ENCODE measurements around the gene STX1B. TPM values are rescaled to one million over a fixed set of nuclear protein-coding genes. Genes with fewer than 3 reads are reported as not detected.

Gene STX1B
- polyA plus RNA-seq, 4 donors = 0.73 to 3.0 (median 1.8) TPM

- no peak for DNase-seq (ENCODE audit: low read depth in 4 of 4, low spot score in 2 of 4)
Observed at GRCh38 chr16:30980434-30980833, 30.0 kb downstream of the STX1B start.

GRCh38 chr16:30980023-30980371, 30.4 kb downstream of the STX1B start:
- no peak for DNase-seq (ENCODE audit: low read depth in 4 of 4, low spot score in 2 of 4)

DNA sequence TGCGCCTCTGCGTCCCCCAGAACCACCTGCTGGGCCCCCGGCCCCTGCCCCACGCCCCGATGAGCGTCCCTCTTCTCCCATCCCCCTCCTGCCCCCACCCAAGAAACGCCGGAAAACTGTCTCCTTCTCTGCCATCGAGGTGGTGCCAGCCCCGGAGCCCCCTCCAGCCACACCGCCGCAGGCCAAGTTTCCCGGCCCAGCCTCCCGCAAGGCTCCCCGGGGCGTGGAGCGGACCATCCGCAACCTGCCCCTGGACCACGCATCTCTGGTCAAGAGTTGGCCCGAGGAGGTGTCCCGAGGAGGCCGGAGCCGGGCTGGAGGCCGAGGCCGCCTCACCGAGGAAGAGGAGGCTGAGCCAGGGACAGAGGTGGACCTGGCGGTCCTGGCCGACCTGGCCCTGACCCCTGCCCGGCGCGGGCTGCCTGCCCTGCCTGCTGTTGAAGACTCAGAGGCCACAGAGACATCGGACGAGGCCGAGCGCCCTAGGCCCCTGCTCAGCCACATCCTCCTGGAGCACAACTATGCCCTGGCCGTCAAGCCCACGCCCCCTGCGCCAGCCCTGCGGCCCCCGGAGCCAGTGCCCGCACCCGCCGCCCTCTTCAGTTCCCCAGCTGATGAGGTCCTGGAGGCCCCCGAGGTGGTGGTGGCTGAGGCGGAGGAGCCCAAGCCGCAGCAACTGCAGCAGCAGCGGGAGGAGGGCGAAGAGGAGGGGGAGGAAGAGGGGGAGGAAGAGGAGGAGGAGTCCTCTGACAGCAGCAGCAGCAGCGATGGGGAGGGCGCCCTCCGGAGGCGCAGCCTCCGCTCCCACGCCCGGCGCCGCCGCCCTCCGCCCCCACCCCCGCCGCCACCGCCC, 31.0 kb downstream of the STX1B start:
- DNase-seq (ENCODE audit: low read depth in 4 of 4, low spot score in 2 of 4) = no peak

- DNase-seq (ENCODE audit: low read depth in 4 of 4, low spot score in 2 of 4) = no peak
Observed at GRCh38 chr16:30977502-30977901, 32.9 kb downstream of the STX1B start.

- DNase-seq (ENCODE audit: low read depth in 4 of 4, low spot score in 2 of 4) = no peak
Observed at GRCh38 chr16:30976486-30976885, 34.0 kb downstream of the STX1B start.

GRCh38 chr16:30974348-30974747, 36.1 kb downstream of the STX1B start:
- DNase-seq (ENCODE audit: low read depth in 4 of 4, low spot score in 2 of 4) = no peak

DNA sequence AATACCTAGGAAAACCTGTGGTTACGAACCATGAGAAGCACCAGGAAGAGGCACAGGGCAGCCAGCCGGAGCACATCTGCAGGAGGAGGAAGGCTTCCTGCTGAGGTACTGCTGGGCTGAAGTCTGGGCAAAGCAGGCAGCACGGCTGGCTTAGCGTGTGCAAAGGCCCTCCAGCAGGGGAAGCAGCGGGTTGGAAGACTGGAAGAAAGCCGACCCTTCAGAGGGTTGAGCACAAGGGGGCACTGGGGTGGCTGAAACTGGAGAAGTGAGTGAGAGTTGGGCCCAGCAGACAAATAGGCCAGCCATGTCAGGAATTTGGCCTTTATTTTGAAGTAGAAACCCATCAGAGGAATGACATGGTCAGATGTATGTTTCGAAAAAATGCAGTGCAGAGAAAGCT, 37.6 kb downstream of the STX1B start:
- DNase-seq (ENCODE audit: low read depth in 4 of 4, low spot score in 2 of 4) = no peak

GRCh38 chr16:30971298-30971697, 39.1 kb downstream of the STX1B start:
- DNase-seq (ENCODE audit: low read depth in 4 of 4, low spot score in 2 of 4) = no peak

DNA sequence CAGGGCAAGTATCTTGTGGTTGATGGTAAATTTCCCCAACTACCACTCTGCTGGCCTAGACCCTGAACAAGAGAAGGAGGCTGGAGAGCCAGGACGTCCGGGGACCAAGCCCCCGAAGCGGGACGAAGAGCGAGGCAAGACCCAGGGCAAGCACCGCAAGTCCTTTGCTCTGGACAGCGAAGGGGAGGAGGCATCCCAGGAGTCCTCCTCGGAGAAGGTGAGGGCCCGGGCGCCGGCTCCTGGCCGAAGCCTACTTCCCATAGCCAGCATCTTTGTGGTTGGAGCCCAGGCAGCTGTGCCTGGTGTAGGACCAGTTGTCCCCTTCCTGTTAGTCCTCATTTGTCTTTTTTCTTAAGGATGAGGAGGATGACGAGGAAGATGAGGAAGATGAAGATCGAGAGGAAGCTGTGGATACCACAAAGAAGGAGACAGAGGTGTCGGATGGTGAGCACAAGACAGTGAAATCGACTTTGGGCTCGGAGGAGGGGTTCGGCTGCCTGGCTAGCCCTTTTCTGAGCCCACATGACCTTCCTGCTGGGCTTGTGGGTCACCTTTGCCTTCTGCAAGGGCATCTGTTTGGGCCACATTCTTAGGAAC, 41.1 kb downstream of the STX1B start:
- no peak for DNase-seq (ENCODE audit: low read depth in 4 of 4, low spot score in 2 of 4)

DNA sequence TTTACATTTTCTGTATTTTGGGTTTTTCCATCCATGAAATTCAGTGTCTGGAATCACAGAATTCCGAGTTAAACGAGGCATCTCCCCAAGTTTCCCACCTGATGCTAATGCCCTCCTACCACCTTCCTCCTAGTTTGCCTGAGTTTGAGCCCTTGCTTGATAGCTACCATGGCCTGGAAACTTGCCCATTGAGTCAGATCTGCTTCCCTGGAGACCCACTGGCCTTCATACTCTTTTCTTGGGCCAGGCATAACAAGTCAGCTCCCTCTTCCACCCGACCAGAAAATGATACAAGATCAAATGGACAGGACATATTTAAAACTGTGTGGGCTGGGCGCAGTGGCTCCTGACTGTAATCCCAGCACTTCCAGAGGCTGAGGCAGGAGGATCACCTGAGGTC, 42.6 kb downstream of the STX1B start:
- DNase-seq (ENCODE audit: low read depth in 4 of 4, low spot score in 2 of 4) = no peak

DNA sequence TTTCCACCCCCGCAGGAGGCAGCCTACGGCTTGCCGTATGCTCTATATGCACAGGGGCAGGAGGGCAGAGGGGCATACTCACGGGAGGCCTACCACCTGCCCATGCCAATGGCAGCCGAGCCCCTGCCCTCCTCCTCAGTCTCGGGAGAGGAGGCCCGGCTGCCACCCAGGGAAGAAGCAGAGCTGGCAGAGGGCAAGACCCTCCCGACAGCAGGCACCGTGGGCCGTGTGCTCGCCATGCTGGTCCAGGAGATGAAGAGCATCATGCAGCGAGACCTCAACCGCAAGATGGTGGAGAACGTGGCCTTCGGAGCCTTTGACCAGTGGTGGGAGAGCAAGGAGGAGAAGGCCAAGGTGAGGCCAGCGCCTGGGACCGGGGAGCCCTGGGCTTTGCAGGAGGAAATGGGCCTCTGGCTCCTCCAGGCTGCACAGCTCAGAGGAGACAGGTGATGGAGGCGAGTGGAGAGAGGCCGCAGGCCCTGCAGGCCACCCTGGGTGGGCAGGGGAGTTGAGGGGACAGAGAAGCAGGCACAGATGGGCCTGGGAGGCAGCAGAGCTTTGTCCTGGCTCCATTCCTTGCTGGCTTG, 44.3 kb downstream of the STX1B start:
- no peak for DNase-seq (ENCODE audit: low read depth in 4 of 4, low spot score in 2 of 4)

DNA sequence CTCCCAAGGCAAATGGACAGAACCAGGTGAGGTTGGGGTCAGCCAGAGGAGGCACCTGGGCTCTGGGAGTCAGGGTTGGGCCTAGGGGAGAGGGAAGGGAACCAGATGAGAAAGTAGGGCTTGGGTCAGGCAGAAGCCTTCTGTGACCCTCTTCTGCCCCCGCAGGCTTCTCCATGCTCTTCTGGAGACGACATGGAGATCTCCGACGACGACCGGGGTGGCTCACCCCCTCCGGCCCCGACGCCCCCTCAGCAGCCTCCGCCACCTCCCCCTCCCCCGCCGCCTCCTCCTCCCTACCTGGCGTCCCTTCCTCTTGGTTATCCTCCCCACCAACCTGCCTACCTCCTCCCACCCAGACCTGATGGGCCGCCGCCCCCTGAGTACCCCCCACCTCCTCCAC, 45.0 kb downstream of the STX1B start:
- no peak for DNase-seq (ENCODE audit: low read depth in 4 of 4, low spot score in 2 of 4)

GRCh38 chr16:30964574-30965226, 45.7 kb downstream of the STX1B start:
- DNase-seq (ENCODE audit: low read depth in 4 of 4, low spot score in 2 of 4) = no peak

GRCh38 chr16:30963925-30964511, 46.4 kb downstream of the STX1B start:
- no peak for DNase-seq (ENCODE audit: low read depth in 4 of 4, low spot score in 2 of 4)

DNA sequence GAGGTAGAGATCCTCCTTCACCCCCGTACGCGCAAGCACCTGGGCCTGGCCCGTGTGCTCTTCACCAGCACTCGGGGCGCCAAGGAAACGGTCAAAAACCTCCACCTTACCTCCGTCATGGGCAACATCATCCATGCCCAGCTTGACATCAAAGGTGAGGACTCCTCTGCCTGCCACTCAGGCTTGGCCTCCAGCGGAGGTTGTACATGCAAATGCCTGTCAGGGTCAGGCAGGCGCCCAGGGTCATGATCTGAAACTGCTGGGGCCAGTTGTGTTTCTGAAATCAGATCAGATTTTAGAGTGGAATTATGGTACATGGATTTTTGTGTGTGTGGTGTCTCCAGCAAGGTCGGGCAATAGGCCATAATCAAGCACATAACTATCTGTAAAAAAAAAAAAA, 49.1 kb downstream of the STX1B start:
- no peak for DNase-seq (ENCODE audit: low read depth in 4 of 4, low spot score in 2 of 4)

- no peak for DNase-seq (ENCODE audit: low read depth in 4 of 4, low spot score in 2 of 4)
Observed at GRCh38 chr16:30958175-30959079, 52.0 kb downstream of the STX1B start.

GRCh38 chr16:30957456-30958174, 52.8 kb downstream of the STX1B start, which contains the start of gene SETD1A:
TSS of gene SETD1A (plus strand) at chr16:30957754. CDS start at chr16:30958732, 978 bp downstream.
- peak; percentile 90 to 96 (median 93) for DNase-seq (ENCODE audit: low read depth in 4 of 4, low spot score in 2 of 4)

- DNase-seq (ENCODE audit: low read depth in 4 of 4, low spot score in 2 of 4) = peak in 1 of 4 donors; percentile 79
Observed at GRCh38 chr16:30956601-30957455, 53.6 kb downstream of the STX1B start.

Data from left renal cortex interstitium (tissue), 4 donors.